Measurements from ENCODE around the gene ABCA1.

GRCh38 chr9:104841601-104842141 lies 86.3 kb downstream of the ABCA1 start:
- TF ChIP-seq ZNF384 (IDR thresholded peaks at IDR 0.05) (no peak), L3MBTL2 (conservative IDR thresholded peaks at IDR 0.05) (no peak), HDGF (IDR thresholded peaks at IDR 0.05; ENCODE audit: borderline replicate concordance) (no peak), SUZ12 (IDR thresholded peaks at IDR 0.05) (no peak), SP1 (IDR thresholded peaks at IDR 0.05) (no peak), BHLHE40 (IDR thresholded peaks at IDR 0.05; ENCODE audit: borderline replicate concordance) (no peak), ELF4 (IDR thresholded peaks at IDR 0.05) (no peak), NFRKB (IDR thresholded peaks at IDR 0.05) (no peak), FOXA1 (IDR thresholded peaks at IDR 0.05) (no peak), FOXK2 (IDR thresholded peaks at IDR 0.05) (no peak), ARNT (IDR thresholded peaks at IDR 0.05) (no peak), LEF1 (IDR thresholded peaks at IDR 0.05; ENCODE audit: borderline replicate concordance) (no peak)
